ENCODE results near the gene UNC119.
"Not testable (repeated sequence)": the region's sequence is repeated elsewhere in the genome, so short reads cannot be mapped to it uniquely, and the experiment has no call there.

The UNC119 gene

GRCh38 chr17:28540231-28540630, 12.2 kb downstream of the UNC119 start:
- no peak for DNase-seq

GRCh38 chr17:28538296-28538895, 14.0 kb downstream of the UNC119 start:
- no peak for DNase-seq

- DNase-seq = no peak
Measured at GRCh38 chr17:28537219-28537610, 15.2 kb downstream of the UNC119 start.

- DNase-seq = no peak
Measured at GRCh38 chr17:28536532-28537218, 15.7 kb downstream of the UNC119 start.

GRCh38 chr17:28534740-28535375, 17.6 kb downstream of the UNC119 start:
- DNase-seq = no peak

GRCh38 chr17:28533091-28533807, 19.2 kb downstream of the UNC119 start:
- DNase-seq = no peak

- no peak for DNase-seq
Measured at GRCh38 chr17:28532050-28532960, 20.1 kb downstream of the UNC119 start.

- no peak for DNase-seq
Measured at GRCh38 chr17:28530926-28531325, 21.5 kb downstream of the UNC119 start.

GRCh38 chr17:28530250-28530649, 22.2 kb downstream of the UNC119 start:
- DNase-seq = no peak

- DNase-seq = no peak
Measured at GRCh38 chr17:28529013-28529400, 23.4 kb downstream of the UNC119 start.

- no peak for DNase-seq
Measured at GRCh38 chr17:28528327-28529012, 24.0 kb downstream of the UNC119 start.

- DNase-seq = no peak
Measured at GRCh38 chr17:28527859-28528258, 24.6 kb downstream of the UNC119 start.

GRCh38 chr17:28527181-28527681, 25.2 kb downstream of the UNC119 start:
- DNase-seq = no peak

- no peak for DNase-seq
Measured at GRCh38 chr17:28526381-28526780, 26.0 kb downstream of the UNC119 start.

GRCh38 chr17:28524476-28525424, 27.7 kb downstream of the UNC119 start:
- DNase-seq = no peak

GRCh38 chr17:28523876-28524275, 28.5 kb downstream of the UNC119 start:
- DNase-seq = no peak

- no peak for DNase-seq
Measured at GRCh38 chr17:28523186-28523585, 29.2 kb downstream of the UNC119 start.

GRCh38 chr17:28522281-28522680, 30.1 kb downstream of the UNC119 start:
- DNase-seq = not testable (repeated sequence)

GRCh38 chr17:28521311-28522085, 30.9 kb downstream of the UNC119 start:
- DNase-seq = no peak

GRCh38 chr17:28520687-28521086, 31.7 kb downstream of the UNC119 start:
- no peak for DNase-seq
